GM20431 (cell line): ENCODE results near the gene ARMC12.
"Not testable (repeated sequence)": the region's sequence is repeated elsewhere in the genome, so short reads cannot be mapped to it uniquely, and the experiment has no call there.

Source experiments
- in situ Hi-C: fragments of 300-500 bp; cut with MseI, MboI; formaldehyde crosslinking; loops from one replicate; pipeline ENCODE4 v1.15.0; 2020; ENCODE audit warnings: low sequenced_read_pairs; ENCODE audit not compliant: unreplicated experiment

ARMC12 gene

GRCh38 chr6:35731736-35732532, 4.9 kb upstream of the ARMC12 start:
- in situ Hi-C loops = no loop called here

GRCh38 chr6:35733633-35734032, 3.2 kb upstream of the ARMC12 start:
- in situ Hi-C loops = no loop called here

- in situ Hi-C loops = not testable (repeated sequence)
These were observed 2.5 kb upstream of the ARMC12 start for GRCh38 chr6:35734319-35734718.

- in situ Hi-C loops = loop anchor here (5.0 kb wide), 1 partner anchor 153 kb away; no protein-coding TSS in a partner anchor
These were observed 1.4 kb upstream of the ARMC12 start for GRCh38 chr6:35735452-35735851.

- in situ Hi-C loops = loop anchor here (5.0 kb wide), 1 partner anchor 154 kb away; no protein-coding TSS in a partner anchor
These were observed 458 bp upstream of the ARMC12 start for GRCh38 chr6:35736253-35736894.

GRCh38 chr6:35737413-35738211, 780 bp downstream of the ARMC12 start:
- in situ Hi-C loops = loop anchor here (5.0 kb wide), 1 partner anchor 155 kb away; no protein-coding TSS in a partner anchor

GRCh38 chr6:35739645-35740524, 3.1 kb downstream of the ARMC12 start:
- in situ Hi-C loops = loop anchor here (5.0 kb wide), 1 partner anchor 158 kb away; no protein-coding TSS in a partner anchor

GRCh38 chr6:35742842-35743241, 6.0 kb downstream of the ARMC12 start:
- in situ Hi-C loops = no loop called here

- in situ Hi-C loops = no loop called here
These were observed 8.7 kb downstream of the ARMC12 start for GRCh38 chr6:35745509-35745908.

- in situ Hi-C loops = no loop called here
These were observed 9.7 kb downstream of the ARMC12 start for GRCh38 chr6:35746516-35746915.

GRCh38 chr6:35747877-35748276, 11.0 kb downstream of the ARMC12 start:
- in situ Hi-C loops = no loop called here

GRCh38 chr6:35750557-35750956, 13.7 kb downstream of the ARMC12 start:
- in situ Hi-C loops = no loop called here

GRCh38 chr6:35751594-35751993, 14.8 kb downstream of the ARMC12 start:
- in situ Hi-C loops = no loop called here

GRCh38 chr6:35752330-35752729, 15.5 kb downstream of the ARMC12 start:
- in situ Hi-C loops = no loop called here

- in situ Hi-C loops = no loop called here
These were observed 17.8 kb downstream of the ARMC12 start for GRCh38 chr6:35754452-35755277.

- in situ Hi-C loops = no loop called here
These were observed 18.6 kb downstream of the ARMC12 start for GRCh38 chr6:35755278-35755924.

GRCh38 chr6:35757456-35758123, 20.8 kb downstream of the ARMC12 start:
- in situ Hi-C loops = no loop called here

GRCh38 chr6:35759426-35759825, 22.6 kb downstream of the ARMC12 start:
- in situ Hi-C loops = no loop called here
